ENCODE results near the gene CSK. TPM values are rescaled to one million over a fixed set of nuclear protein-coding genes. Genes with fewer than 3 reads are reported as not detected.

The CSK gene
- total RNA-seq, 4 donors from 2014 or later, result 59.7 to 176 (median 73.4) TPM

DNA sequence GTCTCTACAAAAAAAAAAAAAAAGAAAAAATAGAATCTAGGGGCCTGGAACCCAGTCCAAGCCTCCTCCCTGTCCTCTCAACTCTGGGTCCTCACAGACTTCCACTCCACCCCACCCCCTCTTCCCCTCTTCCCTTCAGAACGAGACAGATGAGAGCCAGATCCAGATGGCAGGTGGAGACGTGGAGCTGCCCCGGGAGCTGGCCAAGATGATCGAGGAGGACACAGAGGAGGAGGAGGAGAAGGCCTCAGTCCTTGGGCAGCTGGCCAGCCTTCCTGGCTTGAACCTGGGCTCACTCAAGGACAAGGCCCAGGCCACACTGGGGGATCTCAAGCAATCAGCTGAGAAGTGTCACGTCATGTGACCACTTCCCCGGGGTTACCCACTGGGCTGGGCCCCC lies 48.1 kb downstream of the CSK start:
- H3K27ac ChIP-seq, result no peak overlapping the region
- no peaks in the 10 kb centered on the region for H3K9me3 ChIP-seq
- no peak for DNase-seq
- TF ChIP-seq POLR2AphosphoS5 (IDR thresholded peaks at IDR 0.05) (no peak), POLR2A (IDR thresholded peaks at IDR 0.05) (no peak), EP300 (IDR thresholded peaks at IDR 0.05; ENCODE audit: low read depth) (no peak)
- TF ChIP-seq, protein P1, sequence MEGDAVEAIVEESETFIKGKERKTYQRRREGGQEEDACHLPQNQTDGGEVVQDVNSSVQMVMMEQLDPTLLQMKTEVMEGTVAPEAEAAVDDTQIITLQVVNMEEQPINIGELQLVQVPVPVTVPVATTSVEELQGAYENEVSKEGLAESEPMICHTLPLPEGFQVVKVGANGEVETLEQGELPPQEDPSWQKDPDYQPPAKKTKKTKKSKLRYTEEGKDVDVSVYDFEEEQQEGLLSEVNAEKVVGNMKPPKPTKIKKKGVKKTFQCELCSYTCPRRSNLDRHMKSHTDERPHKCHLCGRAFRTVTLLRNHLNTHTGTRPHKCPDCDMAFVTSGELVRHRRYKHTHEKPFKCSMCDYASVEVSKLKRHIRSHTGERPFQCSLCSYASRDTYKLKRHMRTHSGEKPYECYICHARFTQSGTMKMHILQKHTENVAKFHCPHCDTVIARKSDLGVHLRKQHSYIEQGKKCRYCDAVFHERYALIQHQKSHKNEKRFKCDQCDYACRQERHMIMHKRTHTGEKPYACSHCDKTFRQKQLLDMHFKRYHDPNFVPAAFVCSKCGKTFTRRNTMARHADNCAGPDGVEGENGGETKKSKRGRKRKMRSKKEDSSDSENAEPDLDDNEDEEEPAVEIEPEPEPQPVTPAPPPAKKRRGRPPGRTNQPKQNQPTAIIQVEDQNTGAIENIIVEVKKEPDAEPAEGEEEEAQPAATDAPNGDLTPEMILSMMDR (IDR thresholded peaks at IDR 0.05), result no peak
- H3K27me3 ChIP-seq, result peaks cover 33% of the 10 kb centered on the region
- H3K4me1 ChIP-seq, result peaks cover 4 to 24% (median 17%) of the 10 kb centered on the region in 4 donors
- 68 to 94% methylated on average over 4 to 6 of the region's 6 CpGs for WGBS, 2 donors (ENCODE audit: low coverage in 1 of 2)
- H3K4me3 ChIP-seq, result no peak overlapping the region
- intact Hi-C loops (cut with DNase I; ENCODE audit: low total_unique reads), result no loop called here
- in situ Hi-C loops (cut with MboI; ENCODE audit: low pct_ligation_motif_present in 1 of 4, low pct_unique_long_range_greater_than_20kb in 1 of 4, low sequenced_read_pairs in 3 of 4), result loop anchor here in 1 of 4 donors (10.0 kb wide), 1 partner anchor 75 kb away; the partner anchor contains the start of gene FAM219B
- no peaks in the 10 kb centered on the region for H3K36me3 ChIP-seq

DNA sequence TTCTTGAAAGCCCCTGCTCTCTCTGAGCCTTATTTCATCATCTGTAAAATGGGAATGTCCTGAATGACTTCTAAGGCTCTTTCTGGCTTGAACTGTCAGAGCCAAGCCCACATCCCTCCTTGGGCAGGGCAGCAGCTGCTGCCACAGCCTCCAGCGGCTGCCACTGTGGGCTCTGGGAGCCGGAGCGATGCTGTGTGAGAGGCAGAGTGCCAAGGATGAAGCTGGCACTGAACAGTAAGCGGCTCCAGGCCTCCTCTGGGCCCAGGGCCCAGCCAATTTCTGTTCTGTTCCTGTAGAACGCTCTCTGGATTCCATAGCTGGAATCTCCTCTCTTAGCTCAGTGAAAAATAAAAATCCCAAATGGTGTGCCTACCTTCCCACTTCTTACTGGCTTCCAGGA lies 49.0 kb downstream of the CSK start:
- H3K27ac ChIP-seq, result peak overlapping the region in 1 of 4 donors; percentile 48
- intact Hi-C loops (cut with DNase I; ENCODE audit: low total_unique reads), result no loop called here
- no peak overlapping the region for H3K4me3 ChIP-seq
- DNase-seq, result no peak
- in situ Hi-C loops (cut with MboI; ENCODE audit: low pct_ligation_motif_present in 1 of 4, low pct_unique_long_range_greater_than_20kb in 1 of 4, low sequenced_read_pairs in 3 of 4), result loop anchor here in 1 of 4 donors (10.0 kb wide), 1 partner anchor 74 kb away; the partner anchor contains the start of gene FAM219B
- TF ChIP-seq POLR2A (IDR thresholded peaks at IDR 0.05), result no peak
- no peak for TF ChIP-seq POLR2AphosphoS5 (IDR thresholded peaks at IDR 0.05)
- TF ChIP-seq, protein P1 (IDR thresholded peaks at IDR 0.05), result no peak
- TF ChIP-seq EP300 (IDR thresholded peaks at IDR 0.05; ENCODE audit: low read depth), result no peak
- peaks cover 29% of the 10 kb centered on the region for H3K27me3 ChIP-seq
- no peaks in the 10 kb centered on the region for H3K36me3 ChIP-seq
- H3K4me1 ChIP-seq, result peaks cover 4 to 24% (median 17%) of the 10 kb centered on the region in 4 donors
- H3K9me3 ChIP-seq, result no peaks in the 10 kb centered on the region
- WGBS, 2 donors (ENCODE audit: low coverage in 1 of 2), result 41% methylated on average over 5 of the region's 5 CpGs; no CpG with 5 or more reads in 1 of the 2 donors

DNA sequence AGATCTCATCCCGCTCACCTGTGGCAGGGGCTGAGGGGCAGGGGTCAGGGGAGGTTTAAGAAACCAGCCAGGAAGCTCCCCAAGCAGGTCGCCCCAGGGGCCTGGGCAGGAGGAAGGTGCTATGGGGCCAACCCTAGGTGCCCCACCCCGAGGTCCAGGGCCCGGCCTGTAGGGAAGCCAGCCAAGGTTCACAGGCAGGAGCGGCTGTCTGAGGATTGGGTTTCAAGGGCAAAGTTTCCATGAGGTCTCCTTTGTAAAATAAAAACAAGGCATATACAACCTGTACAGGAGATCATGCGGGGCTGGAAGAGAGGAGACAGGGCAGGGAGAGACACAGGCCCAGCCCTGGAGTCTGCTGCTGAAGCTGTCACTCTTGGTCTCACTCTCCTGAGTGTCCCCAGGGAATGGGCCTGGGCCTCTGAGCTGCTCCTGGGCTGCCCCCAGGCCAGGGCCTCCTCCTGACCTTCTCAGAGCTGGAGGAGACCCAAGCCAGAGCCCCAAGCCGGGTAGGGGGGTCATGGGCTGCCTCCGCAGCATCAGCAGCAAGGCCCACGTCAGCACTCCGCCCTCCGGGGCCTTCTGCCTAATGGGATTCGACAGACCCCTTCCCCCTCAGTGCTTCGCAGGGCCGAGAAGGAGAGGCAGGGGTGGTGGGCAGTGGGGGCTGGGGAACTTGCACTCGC lies 50.1 kb downstream of the CSK start:
- in situ Hi-C loops (cut with MboI; ENCODE audit: low pct_ligation_motif_present in 1 of 4, low pct_unique_long_range_greater_than_20kb in 1 of 4, low sequenced_read_pairs in 3 of 4), result loop anchor here in 1 of 4 donors (10.0 kb wide), 1 partner anchor 73 kb away; the partner anchor contains the start of gene FAM219B
- intact Hi-C loops (cut with DNase I; ENCODE audit: low total_unique reads), result no loop called here
- 29 to 49% methylated on average over 2 to 15 of the region's 15 CpGs for WGBS, 2 donors (ENCODE audit: low coverage in 1 of 2)
- no peaks in the 10 kb centered on the region for H3K9me3 ChIP-seq
- H3K4me3 ChIP-seq, result no peak overlapping the region
- peaks cover 4 to 18% (median 13%) of the 10 kb centered on the region in 4 donors for H3K4me1 ChIP-seq
- TF ChIP-seq EP300 (IDR thresholded peaks at IDR 0.05; ENCODE audit: low read depth) (no peak), POLR2AphosphoS5 (IDR thresholded peaks at IDR 0.05) (peak in 1 of 3 donors; percentile 38)
- no peaks in the 10 kb centered on the region for H3K36me3 ChIP-seq
- peak; percentile 83 for DNase-seq
- peak overlapping the region; percentile 60 to 70 (median 65) for H3K27ac ChIP-seq
- peaks cover 18% of the 10 kb centered on the region for H3K27me3 ChIP-seq

DNA sequence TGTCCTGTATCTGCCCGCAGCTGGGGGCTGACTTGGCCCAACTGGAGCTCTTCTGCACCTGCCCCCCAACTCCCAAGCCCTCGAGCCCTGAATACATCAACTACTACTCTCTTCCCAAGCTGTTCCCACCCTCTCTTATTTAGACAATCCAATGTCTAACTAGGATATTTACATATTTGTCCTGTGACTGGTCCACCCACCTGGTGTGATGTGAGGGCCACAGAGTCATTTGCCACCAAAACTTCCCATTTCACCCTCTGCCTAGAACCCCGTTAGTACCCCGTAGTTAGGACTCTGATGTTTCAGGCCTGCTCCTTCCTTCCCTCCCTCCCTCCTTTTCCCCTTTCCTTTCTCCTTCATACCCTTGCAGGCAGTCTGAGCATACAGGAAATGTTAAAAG lies 50.9 kb downstream of the CSK start:
- in situ Hi-C loops (cut with MboI; ENCODE audit: low pct_ligation_motif_present in 1 of 4, low pct_unique_long_range_greater_than_20kb in 1 of 4, low sequenced_read_pairs in 3 of 4), result loop anchor here in 1 of 4 donors (10.0 kb wide), 1 partner anchor 72 kb away; the partner anchor contains the start of gene FAM219B

More for the DNA sequence above, 50.9 kb downstream of the CSK start:
- DNase-seq, result no peak
- Histone ChIP-seq H3K4me3 (no peak overlapping the region), H3K27ac (no peak overlapping the region), H3K36me3 (no peaks in the 10 kb centered on the region), H3K9me3 (no peaks in the 10 kb centered on the region), H3K4me1 (peaks cover 4 to 18% (median 13%) of the 10 kb centered on the region in 4 donors), H3K27me3 (peaks cover 9% of the 10 kb centered on the region)
- intact Hi-C loops (cut with DNase I; ENCODE audit: low total_unique reads), result no loop called here
- TF ChIP-seq, protein P1 (IDR thresholded peaks at IDR 0.05), result no peak
- no peak for TF ChIP-seq POLR2A (IDR thresholded peaks at IDR 0.05)
- no peak for TF ChIP-seq POLR2AphosphoS5 (IDR thresholded peaks at IDR 0.05)
- no peak for TF ChIP-seq EP300 (IDR thresholded peaks at IDR 0.05; ENCODE audit: low read depth)
- WGBS, 2 donors (ENCODE audit: low coverage in 1 of 2), result 77% methylated on average over 4 of the region's 4 CpGs; no CpG with 5 or more reads in 1 of the 2 donors

All from transverse colon (tissue), 4 donors.